ENCODE measurements around the gene ASXL2. TPM values are rescaled to one million over a fixed set of nuclear protein-coding genes. Genes with fewer than 3 reads are reported as not detected.

ASXL2 gene
- total RNA-seq, 1 experiment from 2014 or later: 32.7 TPM

DNA sequence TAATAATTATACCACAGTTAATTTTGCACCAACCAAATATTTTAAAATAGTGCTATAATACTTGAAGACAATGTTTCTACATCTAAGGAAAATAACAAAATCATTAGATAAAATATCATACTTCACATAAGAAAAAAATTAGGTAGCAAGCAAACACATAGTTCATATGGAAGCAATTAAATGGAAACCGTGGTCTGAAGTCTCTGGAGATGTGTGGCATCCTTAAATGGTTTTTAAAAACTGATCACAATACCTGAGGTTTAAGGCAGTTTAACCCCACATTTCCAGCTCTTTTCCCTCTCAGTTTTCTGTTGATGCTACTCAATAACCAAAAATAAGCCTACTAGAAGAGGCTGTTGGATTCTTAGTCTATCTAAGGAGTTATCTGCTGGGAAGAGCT is 71.3 kb downstream of the ASXL2 start:
- H3K27ac Mint-ChIP-seq: no peak overlapping the region
- no peaks in the 10 kb centered on the region for H3K4me1 ChIP-seq (ENCODE audit: insufficient read depth, low read length)
- no peaks in the 10 kb centered on the region; the same call in 1 of the 2 replicates for H3K27me3 Mint-ChIP-seq (ENCODE audit: low read depth)
- no peak overlapping the region for H3K18ac ChIP-seq (ENCODE audit: insufficient read length, low read depth, low read length)
- no peaks in the 10 kb centered on the region for H3K9me3 Mint-ChIP-seq
- no peak overlapping the region for H2BK15ac ChIP-seq (ENCODE audit: low read depth, low read length)
- H3K4me1 Mint-ChIP-seq: peaks cover 0 to 2% of the 10 kb centered on the region in 2 experiments; a peak in 2 of 4 replicates
- peaks cover 25 to 34% (median 28%) of the 10 kb centered on the region in 3 experiments for H3K36me3 Mint-ChIP-seq (ENCODE audit: insufficient read depth in 1 of 3, low read depth in 3 of 3)
- H3K56ac ChIP-seq (ENCODE audit: insufficient read length, low read depth, low read length): no peak overlapping the region
- no peak overlapping the region for H2BK20ac ChIP-seq (ENCODE audit: low read depth, low read length, poor library complexity, severe bottlenecking)
- no peak overlapping the region for H2BK120ac ChIP-seq (ENCODE audit: low read depth, low read length, poor library complexity, severe bottlenecking)
- H4K91ac ChIP-seq (ENCODE audit: insufficient read length, low read depth, low read length): no peak overlapping the region
- no peaks in the 10 kb centered on the region for H3K9me3 ChIP-seq (ENCODE audit: control insufficient read depth, low read depth, low read length)
- no peaks in the 10 kb centered on the region for H3K27me3 ChIP-seq (ENCODE audit: insufficient read depth, low read length)
- H3K9ac ChIP-seq (ENCODE audit: extremely low read depth, insufficient read length, low read length): no peak overlapping the region
- no peak overlapping the region for H4K8ac ChIP-seq (replicated peaks; ENCODE audit: insufficient read length, low read depth, low read length)
- no peak overlapping the region for H3K23ac ChIP-seq (ENCODE audit: insufficient read length, low read depth, low read length)
- H2BK5ac ChIP-seq (ENCODE audit: insufficient read length, low read length): no peak overlapping the region
- DNase-seq: no peak
- no peaks in the 10 kb centered on the region for H4K20me1 ChIP-seq (ENCODE audit: control insufficient read depth, insufficient read depth, insufficient read length)
- H3K79me1 ChIP-seq (ENCODE audit: insufficient read depth, low read depth, low read length, poor library complexity, severe bottlenecking): no peaks in the 10 kb centered on the region
- no peak overlapping the region for H3T11ph ChIP-seq (ENCODE audit: low read length)
- no peak overlapping the region for H4K5ac ChIP-seq (ENCODE audit: insufficient read length, low read depth, low read length)
- H2BK12ac ChIP-seq (ENCODE audit: insufficient read length, low read depth, low read length): no peak overlapping the region
- H2AK5ac ChIP-seq (ENCODE audit: insufficient read length, low read length): no peak overlapping the region
- H3K4me2 ChIP-seq (ENCODE audit: insufficient read depth, insufficient read length, low read length): no peak overlapping the region
- H3K79me2 ChIP-seq (ENCODE audit: insufficient read depth, low read length): no peaks in the 10 kb centered on the region
- WGBS (ENCODE audit: extremely low coverage, insufficient read length, low lambda C conversion rate): no CpG with 5 or more reads among the region's 1 CpG
- no peaks in the 10 kb centered on the region for H3K23me2 ChIP-seq (ENCODE audit: insufficient read length, low read depth, low read length, poor library complexity, severe bottlenecking)
- no peak overlapping the region for H3K14ac ChIP-seq (ENCODE audit: insufficient read depth, low read length)
- no peak overlapping the region for H3K4ac ChIP-seq (ENCODE audit: low read depth, low read length)
- no peak overlapping the region for H3K27ac ChIP-seq (ENCODE audit: insufficient read length, low read depth, low read length)
- no peak overlapping the region for H3K4me3 Mint-ChIP-seq
- TF ChIP-seq, protein P1, sequence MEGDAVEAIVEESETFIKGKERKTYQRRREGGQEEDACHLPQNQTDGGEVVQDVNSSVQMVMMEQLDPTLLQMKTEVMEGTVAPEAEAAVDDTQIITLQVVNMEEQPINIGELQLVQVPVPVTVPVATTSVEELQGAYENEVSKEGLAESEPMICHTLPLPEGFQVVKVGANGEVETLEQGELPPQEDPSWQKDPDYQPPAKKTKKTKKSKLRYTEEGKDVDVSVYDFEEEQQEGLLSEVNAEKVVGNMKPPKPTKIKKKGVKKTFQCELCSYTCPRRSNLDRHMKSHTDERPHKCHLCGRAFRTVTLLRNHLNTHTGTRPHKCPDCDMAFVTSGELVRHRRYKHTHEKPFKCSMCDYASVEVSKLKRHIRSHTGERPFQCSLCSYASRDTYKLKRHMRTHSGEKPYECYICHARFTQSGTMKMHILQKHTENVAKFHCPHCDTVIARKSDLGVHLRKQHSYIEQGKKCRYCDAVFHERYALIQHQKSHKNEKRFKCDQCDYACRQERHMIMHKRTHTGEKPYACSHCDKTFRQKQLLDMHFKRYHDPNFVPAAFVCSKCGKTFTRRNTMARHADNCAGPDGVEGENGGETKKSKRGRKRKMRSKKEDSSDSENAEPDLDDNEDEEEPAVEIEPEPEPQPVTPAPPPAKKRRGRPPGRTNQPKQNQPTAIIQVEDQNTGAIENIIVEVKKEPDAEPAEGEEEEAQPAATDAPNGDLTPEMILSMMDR (conservative IDR thresholded peaks at IDR 0.05): no peak
- no peak overlapping the region for H2AFZ ChIP-seq (ENCODE audit: low read length)
